Stimulated activated CD4-positive, alpha-beta T cell treated with anti-CD3 and anti-CD28 coated beads, Interleukin-4, amount 100 ng/mL, for 4 hours (primary cell): ENCODE data around the gene ZAP70.

ENCODE experiments used
- DNase-seq, 2 experiments: peaks; one replicate each; pipeline ENCODE4 v3.0.0-alpha.2; 2020

ZAP70 gene

GRCh38 chr2:97718051-97718882 lies 4.9 kb downstream of the ZAP70 start:
- peak; percentile 60 to 67 for DNase-seq

GRCh38 chr2:97718942-97719341 lies 5.6 kb downstream of the ZAP70 start:
- peak in 1 of 2 experiments; percentile 37 for DNase-seq

GRCh38 chr2:97719362-97720155 lies 6.2 kb downstream of the ZAP70 start:
- no peak for DNase-seq

GRCh38 chr2:97720746-97721145 lies 7.4 kb downstream of the ZAP70 start:
- no peak for DNase-seq

- DNase-seq = no peak
Observed at GRCh38 chr2:97722227-97722626, 8.9 kb downstream of the ZAP70 start.

- DNase-seq = no peak
Observed at GRCh38 chr2:97723156-97724072, 10.0 kb downstream of the ZAP70 start.

- DNase-seq = no peak
Observed at GRCh38 chr2:97724073-97724410, 10.7 kb downstream of the ZAP70 start.

- DNase-seq = no peak
Observed at GRCh38 chr2:97724501-97724900, 11.1 kb downstream of the ZAP70 start.

GRCh38 chr2:97724946-97725688 lies 11.7 kb downstream of the ZAP70 start:
- no peak for DNase-seq

- no peak for DNase-seq
Observed at GRCh38 chr2:97726261-97727064, 13.1 kb downstream of the ZAP70 start.

GRCh38 chr2:97727296-97727695 lies 13.9 kb downstream of the ZAP70 start:
- DNase-seq = no peak

GRCh38 chr2:97728091-97728731 lies 14.8 kb downstream of the ZAP70 start:
- DNase-seq = no peak

- no peak for DNase-seq
Observed at GRCh38 chr2:97730245-97730644, 16.9 kb downstream of the ZAP70 start.

- no peak for DNase-seq
Observed at GRCh38 chr2:97731274-97732020, 18.1 kb downstream of the ZAP70 start.

GRCh38 chr2:97732436-97733340 lies 19.3 kb downstream of the ZAP70 start:
- DNase-seq = no peak

GRCh38 chr2:97733341-97734035 lies 20.1 kb downstream of the ZAP70 start:
- DNase-seq = no peak

- DNase-seq = no peak
Observed at GRCh38 chr2:97734061-97735051, 21.0 kb downstream of the ZAP70 start.
